HG03196 (cell line): ENCODE data around the gene STARD5.

ENCODE experiments used
- ATAC-seq: cut with Tn5 transposase; IDR thresholded peaks from one replicate; pipeline ENCODE4 v1.9.1; 2021; ENCODE audit not compliant: unreplicated experiment

Gene STARD5

GRCh38 chr15:81275711-81276392, 48.1 kb downstream of the STARD5 start:
- no peak for ATAC-seq

- ATAC-seq: peak; percentile 82
These were observed 48.8 kb downstream of the STARD5 start for GRCh38 chr15:81274931-81275707.

GRCh38 chr15:81274255-81274654, 49.7 kb downstream of the STARD5 start:
- ATAC-seq: no peak

- no peak for ATAC-seq
These were observed 50.1 kb downstream of the STARD5 start for GRCh38 chr15:81273855-81274254.

GRCh38 chr15:81273200-81273599, 50.7 kb downstream of the STARD5 start:
- no peak for ATAC-seq

GRCh38 chr15:81271761-81272644, 51.9 kb downstream of the STARD5 start:
- ATAC-seq: no peak

GRCh38 chr15:81270781-81271491, 53.0 kb downstream of the STARD5 start:
- no peak for ATAC-seq

GRCh38 chr15:81270188-81270587, 53.8 kb downstream of the STARD5 start:
- ATAC-seq: no peak

- ATAC-seq: no peak
These were observed 54.9 kb downstream of the STARD5 start for GRCh38 chr15:81268881-81269601.

GRCh38 chr15:81268340-81268739, 55.6 kb downstream of the STARD5 start:
- ATAC-seq: no peak

GRCh38 chr15:81265944-81266775, 57.8 kb downstream of the STARD5 start:
- peak; percentile 81 for ATAC-seq

GRCh38 chr15:81265256-81265943, 58.5 kb downstream of the STARD5 start:
- no peak for ATAC-seq

- no peak for ATAC-seq
These were observed 59.7 kb downstream of the STARD5 start for GRCh38 chr15:81264072-81264857.

GRCh38 chr15:81263477-81263876, 60.5 kb downstream of the STARD5 start:
- no peak for ATAC-seq

GRCh38 chr15:81261172-81261811, 62.6 kb downstream of the STARD5 start:
- ATAC-seq: no peak

- ATAC-seq: no peak
These were observed 64.1 kb downstream of the STARD5 start for GRCh38 chr15:81259760-81260298.
